Skin of body (tissue), 2 donors: ENCODE measurements around the gene IFFO2. TPM values are rescaled to one million over a fixed set of nuclear protein-coding genes. Genes with fewer than 3 reads are reported as not detected.

Source experiments
- DNase-seq: peaks from one replicate; lab custom pipeline; 2025; lab: John Stamatoyannopoulos, UW
- total RNA-seq: library from RNA; depleted of rRNA; stranded (reverse); fragments of >200 nt; gene quantifications from one replicate; pipeline ENCODE4 v1.2.3, GENCODE V29; 2014

Gene IFFO2
- total RNA-seq, 1 donor from 2014 or later = 39.2 TPM

- DNase-seq = no peak
Observed at GRCh38 chr1:18972531-18972930, 16.1 kb upstream of the IFFO2 start.

GRCh38 chr1:18970762-18971161 lies 14.3 kb upstream of the IFFO2 start:
- no peak for DNase-seq

GRCh38 chr1:18970358-18970757 lies 13.9 kb upstream of the IFFO2 start:
- no peak for DNase-seq

GRCh38 chr1:18967066-18967690 lies 10.7 kb upstream of the IFFO2 start:
- DNase-seq = no peak

- DNase-seq = no peak
Observed at GRCh38 chr1:18965206-18966173, 9.0 kb upstream of the IFFO2 start.

GRCh38 chr1:18963968-18964367 lies 7.5 kb upstream of the IFFO2 start:
- no peak for DNase-seq

- DNase-seq = no peak
Observed at GRCh38 chr1:18962855-18963737, 6.6 kb upstream of the IFFO2 start.

GRCh38 chr1:18962121-18962721 lies 5.7 kb upstream of the IFFO2 start:
- peak; percentile 51 for DNase-seq

GRCh38 chr1:18960821-18961220 lies 4.3 kb upstream of the IFFO2 start:
- no peak for DNase-seq

GRCh38 chr1:18960409-18960808 lies 3.9 kb upstream of the IFFO2 start:
- no peak for DNase-seq

- DNase-seq = no peak
Observed at GRCh38 chr1:18959591-18959990, 3.1 kb upstream of the IFFO2 start.

- DNase-seq = no peak
Observed at GRCh38 chr1:18957532-18958300, 1.2 kb upstream of the IFFO2 start.

GRCh38 chr1:18957136-18957521 lies 653 bp upstream of the IFFO2 start:
- no peak for DNase-seq

GRCh38 chr1:18955441-18956192 lies 859 bp downstream of the IFFO2 start:
- DNase-seq = no peak

- DNase-seq = no peak
Observed at GRCh38 chr1:18955131-18955440, 1.4 kb downstream of the IFFO2 start.

- no peak for DNase-seq
Observed at GRCh38 chr1:18954270-18955071, 2.0 kb downstream of the IFFO2 start.

GRCh38 chr1:18953731-18954231 lies 2.7 kb downstream of the IFFO2 start:
- DNase-seq = no peak

- DNase-seq = no peak
Observed at GRCh38 chr1:18951818-18952391, 4.6 kb downstream of the IFFO2 start.

- DNase-seq = no peak
Observed at GRCh38 chr1:18951416-18951815, 5.1 kb downstream of the IFFO2 start.
